HG03460 (cell line): ENCODE measurements around the gene TMEM245.

Experiments
- ATAC-seq: cut with Tn5 transposase; IDR thresholded peaks from one replicate; pipeline ENCODE4 v1.9.1; 2021; ENCODE audit not compliant: unreplicated experiment

Gene TMEM245

DNA sequence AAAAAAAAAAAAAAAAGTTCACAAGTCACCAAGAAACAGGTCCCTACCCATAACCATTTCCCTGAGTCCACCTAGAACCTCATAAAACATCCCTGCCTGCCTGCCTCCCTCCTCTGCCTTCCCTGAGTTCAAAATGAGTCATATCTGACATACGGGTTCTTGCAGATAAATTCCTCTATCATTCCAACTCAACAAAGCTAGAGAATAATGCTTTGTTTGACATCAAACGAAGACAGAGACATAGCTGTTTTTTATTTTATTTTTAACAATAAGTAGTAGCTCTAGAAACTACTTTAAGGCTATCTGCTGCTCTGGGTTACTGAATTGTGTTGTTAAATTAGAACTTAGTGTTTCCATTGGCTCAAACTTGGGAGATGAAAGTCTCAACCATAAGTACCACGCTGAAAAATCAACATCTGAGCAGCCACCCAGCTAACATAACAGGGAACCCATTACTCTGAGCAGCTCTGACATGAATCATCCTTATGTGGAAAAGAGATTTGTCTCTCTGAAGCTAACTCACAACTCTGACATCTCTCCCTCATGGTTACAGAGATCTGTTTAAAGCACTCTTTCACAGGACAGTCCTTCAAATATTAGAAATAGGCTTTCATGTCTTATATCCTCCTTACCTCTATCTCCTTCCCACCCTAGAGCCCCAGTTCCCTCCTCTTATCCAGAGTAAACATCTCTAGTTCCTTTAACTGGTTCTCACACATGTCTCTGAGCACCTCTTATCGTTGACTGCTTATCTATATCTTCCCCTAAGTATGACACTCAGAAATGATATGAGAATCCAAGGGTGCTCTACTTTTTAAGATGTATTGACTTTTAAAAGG is 12.1 kb downstream of the TMEM245 start:
- ATAC-seq = no peak

DNA sequence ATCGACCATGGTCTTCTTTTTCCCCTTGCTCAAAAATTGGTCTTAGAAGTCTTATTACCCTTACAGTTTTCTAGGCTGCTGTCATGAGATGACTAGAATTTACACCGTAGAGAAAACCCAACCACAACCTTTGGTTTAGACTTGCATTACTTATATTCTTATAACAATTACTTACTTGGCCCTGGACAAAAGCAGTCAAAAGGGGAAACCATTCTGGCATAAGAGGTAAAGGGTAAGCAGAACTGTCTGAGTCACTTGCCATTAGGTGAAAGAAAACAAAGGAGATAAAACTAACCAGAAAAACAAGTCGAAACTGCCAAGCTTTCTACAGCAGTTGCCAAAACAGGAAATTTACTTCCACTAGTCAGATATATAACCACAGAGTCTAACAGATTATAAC is 17.9 kb downstream of the TMEM245 start:
- peak; percentile 65 for ATAC-seq

DNA sequence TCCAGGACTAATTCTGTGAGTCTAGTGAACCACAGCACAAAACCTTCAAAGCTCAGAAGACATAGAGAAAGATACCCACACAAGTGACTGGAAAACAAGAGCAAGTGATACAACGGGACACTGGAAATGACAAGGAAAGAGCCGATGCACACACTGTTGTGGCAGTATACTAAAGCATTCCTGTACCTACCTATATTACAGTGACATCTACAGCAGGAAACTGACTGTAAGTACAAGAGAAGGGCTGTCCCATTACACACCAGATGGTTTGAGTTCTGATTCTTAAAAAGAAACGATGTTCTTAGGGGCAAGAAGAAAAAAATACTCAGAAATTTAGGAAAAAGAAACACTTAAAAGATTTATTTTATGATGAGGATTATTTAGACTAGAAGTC is 18.5 kb downstream of the TMEM245 start:
- ATAC-seq = no peak

DNA sequence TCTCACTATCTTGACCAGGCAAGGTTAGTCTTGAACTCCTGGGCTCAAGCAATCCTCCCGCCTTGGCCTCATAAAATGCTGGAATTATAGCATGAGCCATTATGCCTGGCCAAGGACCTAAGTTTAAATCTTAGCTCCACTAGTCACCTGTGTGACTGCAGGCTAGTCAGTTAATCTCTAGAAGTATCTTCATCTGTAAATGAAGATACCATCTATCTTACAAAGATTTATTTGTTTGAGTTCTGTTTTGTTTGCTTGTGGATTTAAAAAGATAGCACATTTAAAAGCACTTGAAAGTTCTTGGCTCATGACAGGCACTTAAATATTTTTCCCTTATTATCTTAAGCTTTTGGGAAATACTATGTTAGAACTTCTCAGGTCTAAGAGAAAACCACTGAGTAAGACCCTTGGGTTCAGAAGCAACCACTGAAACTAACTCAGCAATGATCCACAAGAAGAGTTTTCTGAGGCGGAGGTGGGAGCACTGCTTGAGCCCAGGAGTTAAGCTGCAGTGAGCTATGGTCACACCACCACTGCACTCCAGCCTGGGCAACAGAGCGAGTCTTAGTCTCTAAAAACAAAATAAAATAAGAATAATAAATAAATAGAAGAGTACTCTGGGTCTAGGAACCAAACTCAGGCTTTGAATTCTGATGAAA is 19.1 kb downstream of the TMEM245 start:
- no peak for ATAC-seq

DNA sequence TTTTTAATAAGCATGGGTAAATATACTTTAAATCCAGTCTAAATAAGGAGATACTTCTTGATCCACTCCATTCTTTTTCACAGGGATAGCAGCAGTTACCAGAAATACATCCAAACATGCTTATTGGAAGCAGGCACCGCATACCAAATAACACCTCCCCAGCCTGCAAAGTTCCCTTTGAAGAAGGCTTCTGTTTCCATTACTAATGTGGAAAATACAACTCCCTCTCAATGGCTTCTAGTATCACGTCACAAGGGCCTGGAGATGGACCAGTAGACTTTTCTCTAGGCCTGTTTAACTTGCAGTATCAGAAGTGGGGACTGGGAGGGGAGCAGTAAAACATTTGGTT is 20.8 kb downstream of the TMEM245 start:
- no peak for ATAC-seq

DNA sequence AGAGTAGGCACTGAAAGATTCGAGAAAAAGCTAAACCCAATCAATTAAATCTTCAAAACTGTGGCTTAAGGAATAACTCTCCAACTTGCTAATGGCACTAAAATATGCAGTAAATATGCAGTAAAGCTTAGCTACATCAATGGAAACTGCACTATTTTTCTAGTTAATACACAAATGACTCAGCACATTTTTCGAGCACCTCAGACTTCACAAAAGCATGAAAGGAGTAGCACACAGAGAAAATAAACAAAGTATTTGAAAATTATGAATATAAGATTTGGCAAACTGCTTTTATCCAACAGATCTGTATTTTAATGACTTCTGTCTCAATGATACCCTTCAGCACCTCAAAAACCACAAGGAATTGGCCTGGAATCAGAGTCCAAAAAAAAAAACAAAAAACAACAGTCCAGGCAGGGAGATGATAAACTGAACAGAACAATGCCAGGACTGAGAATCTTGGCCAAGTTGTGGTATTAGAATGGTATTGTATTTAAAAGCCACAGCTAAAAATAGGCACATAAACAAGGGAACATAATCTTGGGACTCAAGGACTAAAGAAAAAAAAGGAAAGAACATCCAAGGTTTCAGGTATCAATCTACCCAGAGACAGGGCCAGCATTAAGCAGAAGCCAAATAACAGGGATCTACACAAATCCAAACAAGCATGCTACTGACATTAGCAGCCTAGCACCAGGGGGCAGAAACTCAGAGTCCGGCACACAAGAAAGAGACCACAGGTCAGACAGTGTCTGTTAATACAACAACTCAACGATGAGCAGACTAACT is 21.4 kb downstream of the TMEM245 start:
- no peak for ATAC-seq

DNA sequence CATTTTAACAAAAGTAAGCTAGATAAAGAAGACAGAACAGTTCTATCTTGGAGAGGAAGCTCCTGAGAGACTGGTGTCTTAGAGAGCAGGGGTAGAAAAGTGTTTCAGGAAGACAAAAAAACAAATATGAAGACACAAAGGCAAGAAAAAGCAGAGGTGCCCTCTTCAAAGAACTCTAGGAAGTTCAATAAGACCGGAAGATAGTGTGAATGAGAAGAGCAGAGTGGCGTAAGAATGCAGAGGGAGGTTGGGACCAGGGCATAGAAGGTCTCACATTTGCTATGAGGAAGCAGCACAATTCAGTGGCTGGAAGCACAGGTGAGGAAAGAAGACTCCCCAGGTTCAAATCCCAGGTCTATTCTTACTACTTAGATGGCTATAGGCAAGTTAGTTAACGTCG is 22.6 kb downstream of the TMEM245 start:
- ATAC-seq = no peak

DNA sequence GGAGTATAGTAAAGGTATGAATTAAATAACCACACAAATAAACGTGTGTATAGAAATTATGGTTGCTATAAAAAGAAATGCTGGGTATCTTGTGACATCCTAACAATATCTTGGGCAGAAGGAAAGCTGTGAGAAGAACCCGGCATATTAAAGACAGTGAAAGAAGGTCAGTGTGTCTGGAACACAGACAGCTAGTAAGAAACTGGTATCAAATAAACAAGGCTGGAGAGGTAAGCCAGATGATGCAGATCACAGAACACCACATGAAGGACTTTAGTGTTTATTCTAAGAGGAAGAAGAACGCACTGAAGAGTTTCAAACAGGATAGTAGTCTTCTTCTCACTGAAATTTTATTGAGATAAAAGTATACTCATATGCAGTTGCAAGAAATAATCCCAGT is 24.4 kb downstream of the TMEM245 start:
- ATAC-seq = no peak

DNA sequence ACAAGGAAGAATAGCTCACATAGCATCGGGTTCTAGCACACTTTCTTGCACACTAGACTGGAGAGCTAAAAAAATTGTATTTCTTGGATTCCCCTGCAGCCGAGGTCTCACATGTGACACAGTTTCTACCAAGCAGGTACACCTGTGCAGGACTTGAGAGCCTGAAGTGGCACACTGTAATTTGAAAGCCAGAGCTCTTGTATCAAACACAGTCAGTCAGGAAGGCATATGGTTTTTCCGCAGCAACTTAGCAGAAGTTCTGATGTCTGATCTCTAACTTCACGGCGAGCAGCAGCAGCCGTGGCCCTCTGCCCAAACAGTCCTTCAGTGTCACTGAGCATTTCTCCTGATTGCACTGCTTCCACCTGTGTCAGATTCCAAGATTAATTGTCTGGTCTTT is 25.5 kb downstream of the TMEM245 start:
- no peak for ATAC-seq

DNA sequence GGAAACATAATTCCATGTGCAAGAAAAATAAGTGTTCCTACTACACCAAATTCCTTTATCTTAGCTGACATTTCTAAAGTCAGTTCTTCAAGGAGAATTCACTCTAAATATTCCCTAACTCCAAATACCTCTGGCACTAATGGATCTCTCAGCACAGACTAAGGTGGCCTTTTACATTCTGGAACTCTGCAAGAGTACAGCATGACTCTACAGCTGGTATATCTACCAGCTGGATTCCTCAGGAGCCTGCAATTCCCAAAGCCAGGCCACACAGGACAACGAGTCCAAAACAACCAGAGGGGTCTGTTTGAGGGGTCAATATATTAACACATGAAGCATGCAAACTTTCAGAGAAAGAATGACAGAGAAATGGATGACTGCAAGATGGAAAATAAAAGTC is 27.2 kb downstream of the TMEM245 start:
- ATAC-seq = no peak

DNA sequence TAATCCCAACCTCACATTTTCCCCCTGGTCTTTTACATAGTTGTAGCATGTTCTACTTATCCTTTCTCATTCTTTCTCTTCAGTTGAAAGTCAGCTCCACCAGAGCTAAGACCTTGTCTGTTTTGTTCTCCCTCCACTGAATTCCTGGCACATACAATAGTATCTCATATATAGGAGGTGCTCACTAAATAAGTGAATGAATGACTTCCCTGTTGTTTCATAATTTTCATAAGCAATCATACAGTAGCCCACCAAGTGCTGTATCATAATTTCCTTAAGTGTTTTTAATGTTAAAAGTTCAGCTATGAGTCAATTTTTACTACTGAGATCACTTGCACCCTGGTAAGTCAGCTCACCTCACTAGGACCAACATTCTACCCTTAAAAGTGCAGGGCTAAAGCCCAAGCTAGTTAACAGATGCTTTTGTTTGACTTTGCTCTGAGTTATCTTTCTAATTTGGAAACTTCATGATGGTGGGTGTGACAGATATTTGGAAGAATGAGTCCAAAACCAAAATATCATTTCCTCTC is 27.6 kb downstream of the TMEM245 start:
- no peak for ATAC-seq

DNA sequence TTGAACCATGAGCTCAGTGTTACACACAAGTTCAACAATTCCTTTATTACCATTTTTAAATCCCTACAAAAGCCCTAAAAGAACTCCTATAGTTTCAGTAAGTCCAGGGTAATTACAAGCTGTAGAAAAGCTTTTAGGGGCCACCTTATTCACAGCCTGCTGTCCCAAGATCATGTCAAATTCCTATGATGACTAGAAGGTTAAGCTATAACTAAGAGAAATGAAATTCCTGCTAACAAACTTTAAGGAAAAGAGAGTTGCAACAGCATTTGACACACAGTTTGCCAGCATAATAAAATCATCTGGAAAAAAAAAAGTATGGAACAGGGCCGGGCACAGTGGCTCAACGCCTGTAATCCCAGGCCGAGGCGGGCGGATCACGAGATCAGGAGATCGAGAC is 31.5 kb downstream of the TMEM245 start:
- no peak for ATAC-seq

DNA sequence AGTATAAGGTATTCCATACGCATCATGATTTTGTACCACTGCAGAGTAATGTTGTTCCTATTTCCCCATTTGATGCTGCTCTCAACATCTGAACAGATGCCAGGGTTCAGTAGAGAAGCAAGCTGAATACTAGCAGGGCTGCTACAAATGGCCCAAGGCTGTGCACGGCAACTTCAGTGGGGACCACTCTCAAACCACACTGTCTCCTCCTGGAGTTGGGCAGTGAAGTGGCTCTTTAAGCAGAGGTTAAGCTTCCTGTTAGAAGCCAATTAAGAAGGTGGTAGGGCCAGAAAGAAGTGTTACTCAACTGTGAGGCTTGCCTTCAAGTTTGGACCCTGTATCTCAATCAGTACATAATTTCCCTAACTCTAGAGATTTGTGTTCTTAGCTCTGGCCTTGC is 32.0 kb downstream of the TMEM245 start:
- no peak for ATAC-seq

DNA sequence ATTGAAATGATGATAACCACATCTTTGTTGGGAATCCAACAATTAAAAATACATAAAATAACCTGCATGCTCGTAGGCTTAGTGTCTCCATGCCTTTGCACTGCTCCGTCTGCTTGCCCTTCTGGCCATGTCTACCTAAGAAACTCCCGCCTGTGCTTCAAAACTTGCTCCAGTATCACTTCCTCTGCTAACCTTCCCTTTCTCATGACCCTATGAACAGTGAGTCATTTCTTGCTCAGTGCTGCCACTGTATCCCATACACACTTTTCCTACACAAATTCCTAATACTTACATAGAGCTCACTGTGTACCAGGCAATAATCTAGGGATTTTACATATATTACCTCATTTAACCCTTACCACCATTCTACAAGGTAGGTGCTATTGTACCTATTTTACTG is 33.5 kb downstream of the TMEM245 start:
- ATAC-seq = no peak

DNA sequence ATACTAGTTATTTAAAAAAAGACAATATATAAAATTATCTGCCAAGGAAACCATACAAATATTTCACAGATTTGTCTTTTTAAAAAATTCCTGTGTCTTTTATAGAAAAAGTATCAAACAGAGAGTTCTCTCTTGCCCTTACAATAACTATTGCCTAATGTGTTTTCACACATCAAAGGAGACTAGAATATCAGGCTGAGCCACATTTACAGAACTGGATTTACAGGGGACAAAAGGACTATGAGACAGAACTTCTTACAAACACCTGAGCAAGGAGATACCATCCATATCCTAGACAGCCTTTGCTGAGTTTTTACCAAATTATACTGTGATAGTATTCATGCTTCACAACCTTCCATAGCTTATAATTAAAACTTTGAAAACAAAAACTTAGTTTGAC is 34.2 kb downstream of the TMEM245 start:
- ATAC-seq = no peak

DNA sequence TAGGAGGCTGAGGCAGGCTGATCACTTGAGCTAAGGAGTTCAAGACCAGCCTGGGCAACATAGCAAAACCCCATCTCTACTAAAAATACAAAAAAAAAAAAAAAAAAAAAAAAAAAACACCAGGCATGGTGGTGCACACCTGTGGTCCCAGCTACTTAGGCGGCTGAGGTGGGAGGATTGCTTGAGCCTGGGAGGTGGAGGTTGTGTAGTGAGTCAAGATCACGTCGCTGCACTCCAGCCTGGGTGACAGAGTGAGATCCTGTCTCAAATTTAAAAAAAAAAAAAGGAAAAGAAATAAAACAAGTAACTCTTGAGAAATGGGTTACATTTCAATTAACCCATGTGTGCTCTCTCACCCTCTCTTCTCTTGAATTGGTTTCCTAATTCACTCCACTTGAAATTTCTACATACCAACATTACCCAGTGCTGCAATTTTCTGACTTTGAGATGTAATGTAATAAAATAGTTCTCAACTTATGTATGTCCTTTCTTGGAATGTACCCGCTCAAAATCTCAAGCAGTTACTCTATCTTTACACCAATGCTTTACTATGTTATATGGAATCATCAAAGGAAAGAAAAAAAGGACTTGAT is 35.8 kb downstream of the TMEM245 start:
- no peak for ATAC-seq

DNA sequence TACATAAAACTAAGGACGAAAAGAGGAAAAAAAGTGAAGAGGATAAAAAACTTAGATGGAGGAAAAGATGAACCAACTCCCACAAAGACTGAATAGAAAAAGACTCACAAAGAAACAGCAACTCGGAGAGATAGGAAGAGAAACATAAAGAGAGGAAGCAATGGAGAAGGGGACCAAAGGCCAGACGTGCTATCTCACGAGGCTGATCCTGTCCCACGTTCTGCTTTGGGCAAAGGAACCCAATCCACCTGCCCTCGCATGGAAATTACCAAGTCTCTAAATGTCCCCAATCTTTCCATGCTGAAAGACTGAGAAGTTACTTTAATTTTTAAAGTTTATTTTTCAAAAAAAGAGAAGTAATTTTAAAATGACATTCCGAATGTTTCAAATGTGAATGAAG is 36.6 kb downstream of the TMEM245 start:
- ATAC-seq = no peak

DNA sequence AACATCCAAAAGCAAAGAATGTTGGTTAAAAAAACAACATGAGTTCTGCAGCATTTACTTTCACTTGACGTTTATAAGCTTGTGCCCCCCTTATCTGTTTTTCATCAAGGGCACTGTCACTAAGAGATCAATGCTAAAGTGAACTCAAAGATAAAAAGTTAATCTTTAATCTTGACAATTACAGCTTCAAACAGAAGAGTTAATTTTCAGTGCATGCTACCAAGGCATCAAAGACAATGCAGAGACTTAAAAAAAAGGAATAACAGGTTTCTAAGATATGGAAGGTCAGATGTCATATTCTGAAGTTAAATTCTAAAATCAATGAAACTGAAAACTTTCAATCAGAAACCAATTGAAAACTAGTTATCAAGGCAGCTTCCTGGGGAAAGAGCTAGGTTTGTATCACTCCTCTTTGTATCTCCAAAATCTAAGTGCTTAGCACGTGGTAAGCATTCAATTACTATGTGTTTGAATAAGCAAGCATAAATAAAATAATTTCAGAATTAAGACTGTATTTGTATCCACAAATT is 37.6 kb downstream of the TMEM245 start:
- ATAC-seq = no peak

DNA sequence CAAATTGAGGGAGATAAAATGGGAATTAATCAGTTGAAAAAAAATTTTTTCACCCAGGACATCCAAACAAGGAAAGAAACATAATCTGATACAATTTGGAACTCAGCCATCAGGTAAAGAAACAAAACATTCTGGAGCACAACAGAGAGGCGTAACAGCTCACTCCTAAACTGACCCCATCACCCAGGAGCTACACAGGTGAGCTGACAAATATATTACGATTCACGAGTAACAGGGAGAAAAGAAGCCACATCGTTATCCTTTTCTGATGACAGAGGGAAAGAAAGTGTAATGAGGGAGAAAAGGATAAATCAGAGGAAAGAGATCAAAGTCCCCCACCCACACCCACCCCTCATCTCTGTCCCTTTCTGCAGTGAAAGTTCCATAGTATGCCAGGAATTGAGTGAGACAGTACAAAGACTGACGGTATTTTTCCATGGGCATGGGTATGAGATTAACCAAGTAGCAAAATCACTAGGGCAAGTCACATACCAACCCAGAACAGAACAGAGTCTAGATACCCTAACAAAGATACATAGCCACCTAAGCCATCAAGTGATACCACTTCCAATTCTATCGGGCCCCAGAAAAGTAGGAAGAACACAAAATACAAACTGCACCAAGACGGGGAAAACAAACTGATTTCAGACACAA is 45.4 kb downstream of the TMEM245 start:
- ATAC-seq = no peak

DNA sequence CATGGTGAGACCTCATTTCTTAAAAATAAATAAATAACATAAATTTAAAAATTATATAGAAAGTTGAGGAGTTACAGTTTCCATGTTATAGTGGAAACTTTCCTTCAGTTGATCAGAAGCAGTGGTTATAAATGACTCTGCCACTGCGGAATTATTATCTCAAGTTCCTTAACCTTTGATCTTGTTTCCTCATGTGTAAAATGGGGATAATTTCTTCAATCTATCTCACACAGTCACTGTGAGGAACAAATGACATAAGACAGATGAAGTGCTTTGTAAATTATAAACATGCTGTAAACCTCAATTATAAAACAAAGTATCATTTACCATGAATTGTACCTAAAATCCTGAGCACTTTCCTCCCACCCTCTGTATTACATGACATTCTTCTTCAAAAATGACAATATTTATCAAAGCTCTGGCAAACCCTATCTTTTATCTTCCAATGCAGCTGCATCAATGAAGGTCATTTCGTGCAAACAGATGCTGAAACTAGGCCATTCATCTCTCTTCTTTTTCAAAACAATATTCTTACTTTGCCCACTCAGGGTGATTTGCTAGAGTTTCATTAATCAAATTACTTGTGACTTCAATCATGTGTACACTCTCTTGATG is 46.8 kb downstream of the TMEM245 start:
- ATAC-seq = no peak
